Fibroblast of lung (primary cell): ENCODE data around the gene GLB1L.

Source experiments
- CTCF ChIP-seq, 2 donors: IDR thresholded peaks in 1 of 2; conservative IDR thresholded peaks in 1 of 2; 1 replicate in 1 of 2; 2 replicates in 1 of 2; pipeline ENCODE4 v1.5.1; 2011 to 2012; ENCODE audit warnings: low read length in 2 of 2, control low read depth in 1 of 2, inconsistent platforms in 1 of 2, low read depth in 1 of 2, mild to moderate bottlenecking in 1 of 2
- EZH2 ChIP-seq: IDR thresholded peaks from 2 replicates; pipeline ENCODE4 v1.5.1; 2012; ENCODE audit warnings: low read length, control low read depth, mild to moderate bottlenecking; ENCODE audit errors: missing control alignments

GRCh38 chr2:219214786-219215185 is 30.5 kb downstream of the GLB1L start:
- no peak for TF ChIP-seq CTCF (conservative IDR thresholded peaks at IDR 0.05 in 1 of 2, IDR thresholded peaks at IDR 0.05 in 1 of 2; ENCODE audit: low read depth in 1 of 2, low read length in 2 of 2)
- no peak for TF ChIP-seq EZH2
